AG04450 (cell line): ENCODE results near the gene ANGPTL4. TPM values are rescaled to one million over a fixed set of nuclear protein-coding genes. Genes with fewer than 3 reads are reported as not detected.

ENCODE experiments used
- CTCF ChIA-PET: fragments of 300-600, 350-600 bp; formaldehyde crosslinking; extraction: SDS; loops from one replicate; lab custom pipeline; 2022; ENCODE audit warnings: antibody characterized with exemption, inconsistent platforms; lab: Charles Lee
- POLR2A ChIA-PET: fragments of 350-600 bp; formaldehyde crosslinking; extraction: SDS; loops from one replicate; lab custom pipeline; 2021; ENCODE audit warnings: antibody characterized with exemption, inconsistent platforms; lab: Yijun Ruan, JAX
- DNase-seq: peaks from one replicate; pipeline ENCODE4 v3.0.0-alpha.2; 2011; ENCODE audit warnings: low read depth, low spot score
- H3K27ac ChIP-seq: one replicate; pipeline ENCODE4 v1.5.1; 2012; ENCODE audit warnings: low read depth, low read length, control low read depth
- H3K27me3 ChIP-seq: one replicate; pipeline ENCODE4 v1.6.0; 2012; ENCODE audit warnings: low read length; ENCODE audit not compliant: control insufficient read depth, insufficient read depth
- H3K4me3 ChIP-seq: 2 replicates; pipeline ENCODE4 v1.5.1; 2011; ENCODE audit warnings: mild to moderate bottlenecking, low read depth, low read length, control low read depth
- H3K9me3 ChIP-seq: 2 replicates; pipeline ENCODE4 v1.5.1; 2012; ENCODE audit warnings: low read length; ENCODE audit not compliant: control insufficient read depth, insufficient read depth
- polyA plus RNA-seq: library from polyadenylated mRNA; depleted of rRNA; stranded (reverse); fragments of >200 nt; gene quantifications from 2 replicates; pipeline ENCODE4 v1.2.3, GENCODE V29; 2011
- TF ChIP-seq, protein P1 (sequence below): IDR thresholded peaks from 2 replicates; pipeline ENCODE4 v1.5.1; 2011; ENCODE audit warnings: low read depth, low read length, control low read depth, inconsistent platforms

The ANGPTL4 gene
- polyA plus RNA-seq, 1 experiment = 1.3 TPM

DNA sequence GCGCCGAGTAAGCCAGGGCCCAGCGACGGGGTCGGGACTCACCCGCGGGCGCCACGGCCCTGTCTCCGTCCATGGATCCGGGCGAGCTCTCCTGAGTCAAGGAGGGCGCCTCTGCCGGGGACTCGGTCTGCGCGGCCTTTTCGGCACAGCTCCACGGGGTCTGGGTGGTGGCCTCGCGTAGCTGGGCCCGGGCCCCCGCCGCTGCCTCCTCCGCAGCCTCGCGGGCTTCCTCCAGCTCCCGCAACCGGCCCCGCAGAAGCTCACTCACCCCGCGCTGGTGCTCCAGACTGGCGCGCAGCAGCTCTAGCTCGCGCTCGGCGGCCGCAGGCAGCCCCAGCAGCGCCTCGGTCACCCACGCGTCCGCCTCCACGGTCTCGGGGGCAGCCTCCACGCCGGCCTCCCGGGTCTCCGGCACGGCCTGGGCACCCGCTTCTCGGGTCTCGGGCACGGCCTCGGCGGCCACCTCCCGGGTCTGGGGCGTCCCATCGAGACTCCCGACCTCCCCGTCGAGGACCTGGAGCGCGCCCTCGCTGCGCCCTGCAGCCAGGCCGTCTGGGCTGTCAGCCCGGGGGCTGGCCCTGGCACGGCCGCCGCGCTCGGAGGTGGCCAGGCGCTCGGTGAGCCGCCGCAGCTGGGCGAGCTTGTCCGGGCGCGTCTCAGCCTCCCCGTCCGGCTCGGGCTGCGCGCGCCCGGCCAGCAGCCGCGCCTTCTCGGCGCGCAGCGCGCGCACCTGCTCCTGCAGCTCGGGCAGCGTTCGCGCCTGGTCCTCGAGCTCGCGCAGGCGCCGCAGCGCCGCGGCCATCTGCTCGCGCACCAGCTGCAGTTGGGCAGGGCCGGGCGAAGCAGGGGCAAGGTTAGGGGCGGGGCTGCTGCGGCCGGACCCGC is 29.3 kb upstream of the ANGPTL4 start:
- CTCF ChIA-PET = interaction anchor here (1.7 kb wide), 1 partner anchor 19 kb away, joined by 8 read pairs; no protein-coding TSS in a partner anchor
- H3K9me3 ChIP-seq = no peaks in the 10 kb centered on the region; the same call in 1 of the 2 replicates
- no peak for DNase-seq
- H3K27ac ChIP-seq = no peak overlapping the region
- H3K27me3 ChIP-seq = peaks cover 27% of the 10 kb centered on the region
- TF ChIP-seq, protein P1, sequence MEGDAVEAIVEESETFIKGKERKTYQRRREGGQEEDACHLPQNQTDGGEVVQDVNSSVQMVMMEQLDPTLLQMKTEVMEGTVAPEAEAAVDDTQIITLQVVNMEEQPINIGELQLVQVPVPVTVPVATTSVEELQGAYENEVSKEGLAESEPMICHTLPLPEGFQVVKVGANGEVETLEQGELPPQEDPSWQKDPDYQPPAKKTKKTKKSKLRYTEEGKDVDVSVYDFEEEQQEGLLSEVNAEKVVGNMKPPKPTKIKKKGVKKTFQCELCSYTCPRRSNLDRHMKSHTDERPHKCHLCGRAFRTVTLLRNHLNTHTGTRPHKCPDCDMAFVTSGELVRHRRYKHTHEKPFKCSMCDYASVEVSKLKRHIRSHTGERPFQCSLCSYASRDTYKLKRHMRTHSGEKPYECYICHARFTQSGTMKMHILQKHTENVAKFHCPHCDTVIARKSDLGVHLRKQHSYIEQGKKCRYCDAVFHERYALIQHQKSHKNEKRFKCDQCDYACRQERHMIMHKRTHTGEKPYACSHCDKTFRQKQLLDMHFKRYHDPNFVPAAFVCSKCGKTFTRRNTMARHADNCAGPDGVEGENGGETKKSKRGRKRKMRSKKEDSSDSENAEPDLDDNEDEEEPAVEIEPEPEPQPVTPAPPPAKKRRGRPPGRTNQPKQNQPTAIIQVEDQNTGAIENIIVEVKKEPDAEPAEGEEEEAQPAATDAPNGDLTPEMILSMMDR = no peak
- H3K4me3 ChIP-seq = peak overlapping the region; percentile 32; the same call in 1 of the 2 replicates
- POLR2A ChIA-PET = interaction anchor here (0.5 to 2.5 kb wide), 6 partner anchors 9 to 89 kb away, joined by 3 to 11 read pairs (median 4); partner anchors contain the start of genes NDUFA7 and RPS28

- TF ChIP-seq, protein P1 = 0 out of 2 replicates have a peak, but pooled peaks have one; percentile 9
- no peak for DNase-seq
- CTCF ChIA-PET = interaction anchor here (0.6 to 1.7 kb wide), 2 partner anchors 18 to 61 kb away, joined by 3 to 8 read pairs; no protein-coding TSS in a partner anchor
- no peak overlapping the region for H3K27ac ChIP-seq
- H3K4me3 ChIP-seq = peak overlapping the region; percentile 32; the same call in 1 of the 2 replicates
- no peaks in the 10 kb centered on the region; the same call in 1 of the 2 replicates for H3K9me3 ChIP-seq
- POLR2A ChIA-PET = interaction anchor here (0.5 to 2.5 kb wide), 6 partner anchors 8 to 259 kb away, joined by 3 to 11 read pairs (median 4); partner anchors contain the start of genes MARCHF2, NDUFA7 and RPS28
- peaks cover 31% of the 10 kb centered on the region for H3K27me3 ChIP-seq
These were observed 28.4 kb upstream of the ANGPTL4 start for GRCh38 chr19:8335343-8336071.

- Histone ChIP-seq H3K9me3 (no peaks in the 10 kb centered on the region; the same call in 1 of the 2 replicates), H3K27me3 (peaks cover 35% of the 10 kb centered on the region), H3K4me3 (no peak overlapping the region), H3K27ac (no peak overlapping the region)
- ChIA-PET POLR2A (interaction anchor here (0.6 to 2.5 kb wide), 3 partner anchors 14 to 258 kb away, joined by 3 to 11 read pairs (median 4); partner anchors contain the start of genes MARCHF2, NDUFA7 and RPS28), CTCF (interaction anchor here (0.6 kb wide), 1 partner anchor 61 kb away, joined by 3 read pairs; no protein-coding TSS in a partner anchor)
- TF ChIP-seq, protein P1 = no peak
- DNase-seq = no peak
These were observed 27.8 kb upstream of the ANGPTL4 start for GRCh38 chr19:8336072-8336569.

GRCh38 chr19:8336660-8337059 is 27.3 kb upstream of the ANGPTL4 start:
- DNase-seq = no peak
- ChIA-PET CTCF (no interaction called here), POLR2A (interaction anchor here (0.9 kb wide), 1 partner anchor 77 kb away, joined by 3 read pairs; the partner anchor contains the start of gene MARCHF2)

More at GRCh38 chr19:8336660-8337059, 27.3 kb upstream of the ANGPTL4 start:
- TF ChIP-seq, protein P1 = no peak
- no peak overlapping the region for H3K4me3 ChIP-seq
- peaks cover 33% of the 10 kb centered on the region for H3K27me3 ChIP-seq
- no peaks in the 10 kb centered on the region; the same call in 1 of the 2 replicates for H3K9me3 ChIP-seq
- no peak overlapping the region for H3K27ac ChIP-seq
